Stomach (tissue), 9 donors: Measurements from ENCODE around the gene AKT1S1. TPM values are rescaled to one million over a fixed set of nuclear protein-coding genes. Genes with fewer than 3 reads are reported as not detected.

Experiments used
- DNase-seq, 2 donors: peaks; one replicate each; pipeline versions ENCODE4 v3.0.0 to v3.0.0-alpha.2; 2013 to 2019
- H3K27ac ChIP-seq, 5 donors: fragments of 200-600 bp in 4 of 5; sonication (generic) in 4 of 5; one replicate each; pipeline ENCODE4 v1.5.1; 2013 to 2019; ENCODE audit warnings: mild to moderate bottlenecking in 1 of 5, moderate library complexity in 1 of 5
- H3K27me3 ChIP-seq, 3 donors: fragments of 200-600 bp; sonication (generic); one replicate each; pipeline ENCODE4 v1.5.1; 2017 to 2019; ENCODE audit warnings: mixed run types in 1 of 3
- H3K36me3 ChIP-seq, 4 donors: fragments of 200-600 bp; sonication (generic); 1 replicate in 3 of 4; 2 replicates in 1 of 4; pipeline ENCODE4 v1.5.1; 2016 to 2019
- H3K4me1 ChIP-seq, 4 donors: fragments of 200-600 bp; sonication (generic); one replicate each; pipeline ENCODE4 v1.5.1; 2016 to 2019
- H3K4me3 ChIP-seq, 4 donors: fragments of 200-600 bp; sonication (generic) in 3 of 4; one replicate each; pipeline ENCODE4 v1.5.1; 2016 to 2019; ENCODE audit warnings: mild to moderate bottlenecking in 1 of 4
- H3K9me3 ChIP-seq, 4 donors: fragments of 200-600 bp; sonication (generic); one replicate each; pipeline ENCODE4 v1.5.1; 2016 to 2019
- EP300 ChIP-seq: sonication (generic); formaldehyde crosslinking; IDR thresholded peaks from one replicate; pipeline ENCODE4 v1.6.1; 2017; ENCODE audit warnings: antibody characterized with exemption
- POLR2A ChIP-seq, 4 donors: fragments of 450-650 bp; IDR thresholded peaks; one replicate each; pipeline ENCODE4 v1.6.1; 2016; ENCODE audit warnings: antibody characterized with exemption in 4 of 4, control low read depth in 2 of 4, mild to moderate bottlenecking in 1 of 4, moderate library complexity in 1 of 4
- POLR2AphosphoS5 ChIP-seq, 3 donors: sonication (generic); formaldehyde crosslinking; IDR thresholded peaks; one replicate each; pipeline ENCODE4 v1.6.1; 2016; ENCODE audit warnings: antibody characterized with exemption in 3 of 3
- WGBS, 5 donors: extraction: QIAGEN DNeasy Blood & Tissue Kit in 3 of 5; methylation state at CpG; one replicate each; pipeline versions ENCODE4 v1.1.5 to v1.1.7; 2013 to 2018; 5-methylcytosine and 5-hydroxymethylcytosine counted together
- intact Hi-C: fragments of 100-400 bp; cut with DNase I; formaldehyde crosslinking; loops from one replicate; pipeline ENCODE4 v1.15.1; 2023; ENCODE audit warnings: low total_unique reads
- polyA plus RNA-seq, 3 donors: library from polyadenylated mRNA; stranded (reverse); fragments of 200-250 nt; gene quantifications; one replicate each; pipeline ENCODE4 v1.2.3, GENCODE V29; 2013
- total RNA-seq, 5 donors: library from RNA; depleted of rRNA; stranded (reverse); fragments of >200 nt; gene quantifications; one replicate each; pipeline versions ENCODE4 v1.1.0 to v1.2.3, GENCODE V29; 2014 to 2016
- TF ChIP-seq, protein P1 (sequence below), 7 experiments: fragments of 450-650 bp in 4 of 7; fragments of 200-600 bp in 3 of 7; sonication (generic) in 3 of 7; IDR thresholded peaks; one replicate each; pipeline ENCODE4 v1.5.1; 2016 to 2019; ENCODE audit warnings: antibody characterized with exemption in 7 of 7, control low read depth in 2 of 7, mild to moderate bottlenecking in 1 of 7
- donor health status: healthy with polysubstance abuse.
- donor health status: Bipolar disorder and iron deficiency.
- donor health status: healthy.

AKT1S1 gene
- total and polyA plus RNA-seq, 8 donors = 3.5 to 63.7 (median 29.1) TPM

DNA sequence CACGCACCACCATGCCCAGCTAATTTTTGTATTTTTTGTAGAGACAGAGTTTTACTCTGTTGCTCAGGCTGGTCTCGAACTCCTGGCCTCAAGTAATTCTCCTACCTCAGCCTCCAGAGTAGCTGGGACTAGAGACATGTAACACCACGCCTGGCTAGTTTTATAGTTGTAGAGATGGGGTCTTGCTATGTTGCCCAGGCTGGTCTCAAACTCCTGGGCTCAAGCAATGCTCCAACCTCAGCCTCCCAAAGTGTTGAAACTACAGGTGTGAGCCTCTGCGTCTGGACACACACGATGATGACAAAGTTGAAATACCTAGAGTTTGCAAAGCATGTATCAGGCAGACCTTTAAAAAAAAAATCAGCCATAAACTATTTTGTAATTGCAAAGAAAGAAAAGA lies 30.7 kb downstream of the AKT1S1 start:
- no peak for DNase-seq
- TF ChIP-seq, protein P1, sequence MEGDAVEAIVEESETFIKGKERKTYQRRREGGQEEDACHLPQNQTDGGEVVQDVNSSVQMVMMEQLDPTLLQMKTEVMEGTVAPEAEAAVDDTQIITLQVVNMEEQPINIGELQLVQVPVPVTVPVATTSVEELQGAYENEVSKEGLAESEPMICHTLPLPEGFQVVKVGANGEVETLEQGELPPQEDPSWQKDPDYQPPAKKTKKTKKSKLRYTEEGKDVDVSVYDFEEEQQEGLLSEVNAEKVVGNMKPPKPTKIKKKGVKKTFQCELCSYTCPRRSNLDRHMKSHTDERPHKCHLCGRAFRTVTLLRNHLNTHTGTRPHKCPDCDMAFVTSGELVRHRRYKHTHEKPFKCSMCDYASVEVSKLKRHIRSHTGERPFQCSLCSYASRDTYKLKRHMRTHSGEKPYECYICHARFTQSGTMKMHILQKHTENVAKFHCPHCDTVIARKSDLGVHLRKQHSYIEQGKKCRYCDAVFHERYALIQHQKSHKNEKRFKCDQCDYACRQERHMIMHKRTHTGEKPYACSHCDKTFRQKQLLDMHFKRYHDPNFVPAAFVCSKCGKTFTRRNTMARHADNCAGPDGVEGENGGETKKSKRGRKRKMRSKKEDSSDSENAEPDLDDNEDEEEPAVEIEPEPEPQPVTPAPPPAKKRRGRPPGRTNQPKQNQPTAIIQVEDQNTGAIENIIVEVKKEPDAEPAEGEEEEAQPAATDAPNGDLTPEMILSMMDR (IDR thresholded peaks at IDR 0.05) = no peak
- TF ChIP-seq POLR2A (IDR thresholded peaks at IDR 0.05) (no peak), POLR2AphosphoS5 (IDR thresholded peaks at IDR 0.05) (no peak), EP300 (no peak)
- H3K27ac ChIP-seq = no peak overlapping the region
- intact Hi-C loops = no loop called here
- no peaks in the 10 kb centered on the region for H3K27me3 ChIP-seq
- WGBS, 5 donors = 71 to 81% (median 78%) methylated on average over 5 of the region's 5 CpGs
- no peaks in the 10 kb centered on the region for H3K36me3 ChIP-seq
- peaks cover 0 to 22% (median 10%) of the 10 kb centered on the region in 4 donors for H3K4me1 ChIP-seq
- H3K4me3 ChIP-seq = no peak overlapping the region
- no peaks in the 10 kb centered on the region for H3K9me3 ChIP-seq

DNA sequence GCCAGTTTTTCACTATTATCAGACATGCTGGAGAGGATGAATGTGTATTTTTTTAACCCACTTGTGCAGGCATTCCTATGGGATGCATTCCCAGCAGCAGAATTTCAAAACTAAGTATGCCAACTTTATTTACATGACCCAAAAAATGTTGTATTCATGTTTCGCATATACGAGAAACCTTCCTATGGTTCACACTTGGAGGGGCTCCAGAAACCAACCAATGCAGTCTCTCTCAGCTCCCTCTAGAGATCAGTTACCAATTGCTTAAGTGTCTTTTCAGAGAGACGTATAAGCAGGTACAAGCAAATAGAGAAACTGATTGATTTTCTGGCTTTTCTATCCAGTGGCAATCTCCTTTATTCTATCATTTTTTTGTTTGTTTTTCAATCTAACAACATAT lies 31.7 kb downstream of the AKT1S1 start:
- Histone ChIP-seq H3K36me3 (peaks cover 0 to 9% (median 7%) of the 10 kb centered on the region in 4 donors), H3K9me3 (no peaks in the 10 kb centered on the region), H3K27me3 (no peaks in the 10 kb centered on the region), H3K4me1 (peaks cover 0 to 22% (median 10%) of the 10 kb centered on the region in 4 donors), H3K27ac (no peak overlapping the region), H3K4me3 (no peak overlapping the region)
- intact Hi-C loops = no loop called here
- WGBS, 5 donors = 27 to 60% (median 41%) methylated on average over 3 of the region's 3 CpGs
- DNase-seq = no peak
- no peak for TF ChIP-seq POLR2AphosphoS5 (IDR thresholded peaks at IDR 0.05)
- TF ChIP-seq, protein P1 (IDR thresholded peaks at IDR 0.05) = no peak
- no peak for TF ChIP-seq EP300
- no peak for TF ChIP-seq POLR2A (IDR thresholded peaks at IDR 0.05)

DNA sequence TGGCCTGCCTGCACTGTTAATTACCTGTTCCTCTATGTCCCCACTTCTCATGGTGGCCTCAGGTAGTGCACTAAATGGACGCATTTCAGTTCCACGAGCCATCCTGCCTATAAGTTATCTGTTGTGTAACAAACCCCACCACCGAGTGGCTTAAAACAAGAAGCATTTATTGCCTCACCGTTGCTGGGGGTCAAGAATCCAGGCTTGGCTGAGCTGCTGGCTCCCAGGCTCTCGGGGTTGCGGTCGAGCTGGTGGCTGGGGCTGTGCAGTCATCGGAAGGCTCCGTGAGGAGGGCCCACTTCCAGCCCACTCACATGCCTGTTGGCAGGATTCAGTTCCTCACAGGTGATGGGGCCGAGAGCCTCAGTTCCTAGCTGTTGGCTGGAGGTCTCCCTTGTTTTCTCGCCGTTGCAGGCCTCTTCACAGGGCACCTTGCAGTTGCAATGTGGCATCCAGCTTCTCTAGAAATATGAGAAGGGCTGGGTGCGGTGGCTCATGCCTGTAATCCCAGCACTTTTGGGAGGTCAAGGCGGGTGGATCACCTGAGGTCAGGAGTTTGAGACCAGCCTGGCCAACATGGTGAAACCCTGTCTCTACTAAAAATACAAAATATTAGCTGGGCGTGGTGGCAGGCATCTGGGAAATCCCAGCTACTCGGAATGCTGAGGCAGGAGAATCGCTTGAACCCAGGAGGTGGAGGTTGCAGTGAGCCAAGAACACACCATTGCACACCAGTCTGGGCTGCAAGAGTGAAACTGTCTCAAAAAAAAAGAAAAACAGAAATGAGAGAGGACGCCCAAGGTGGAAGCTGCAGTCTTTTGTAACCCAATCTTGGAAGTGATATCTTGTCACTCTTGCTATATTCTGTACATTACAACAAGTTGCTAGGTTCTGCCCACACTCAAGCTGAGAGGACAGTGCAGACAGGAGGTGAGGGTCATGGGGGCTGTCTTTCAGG lies 32.7 kb downstream of the AKT1S1 start:
- Histone ChIP-seq H3K27me3 (no peaks in the 10 kb centered on the region), H3K4me1 (peaks cover 0 to 12% (median under 1%) of the 10 kb centered on the region in 4 donors), H3K9me3 (no peaks in the 10 kb centered on the region), H3K27ac (no peak overlapping the region), H3K4me3 (no peak overlapping the region), H3K36me3 (peaks cover 0 to 18% (median 13%) of the 10 kb centered on the region in 4 donors)
- 82 to 87% (median 84%) methylated on average over 13 to 18 of the region's 18 CpGs for WGBS, 5 donors
- TF ChIP-seq POLR2A (IDR thresholded peaks at IDR 0.05) = no peak
- no peak for TF ChIP-seq POLR2AphosphoS5 (IDR thresholded peaks at IDR 0.05)
- no peak for TF ChIP-seq EP300
- TF ChIP-seq, protein P1 (IDR thresholded peaks at IDR 0.05) = no peak
- DNase-seq = no peak
- intact Hi-C loops = no loop called here

DNA sequence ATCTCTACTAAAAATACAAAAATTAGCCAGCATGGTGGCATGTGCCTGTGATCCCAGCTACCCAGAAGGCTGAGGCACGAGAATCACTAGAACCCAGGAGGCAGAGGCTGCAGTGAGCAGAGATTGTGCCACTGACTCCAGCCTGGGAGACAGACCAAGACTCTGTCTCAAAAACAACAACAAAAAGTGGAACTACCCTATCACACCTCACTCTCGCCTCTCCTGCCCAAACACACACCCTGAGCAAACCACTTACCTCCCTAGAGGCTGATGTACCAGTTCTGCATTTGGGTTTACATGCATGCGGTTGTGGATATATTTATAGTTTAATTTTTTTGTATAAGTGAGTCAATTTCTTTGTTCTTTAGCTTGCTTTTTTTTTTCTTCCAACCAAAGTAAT lies 33.9 kb downstream of the AKT1S1 start:
- TF ChIP-seq POLR2AphosphoS5 (IDR thresholded peaks at IDR 0.05) = no peak
- no peak for TF ChIP-seq POLR2A (IDR thresholded peaks at IDR 0.05)
- TF ChIP-seq, protein P1 (IDR thresholded peaks at IDR 0.05) = no peak
- TF ChIP-seq EP300 = no peak
- Histone ChIP-seq H3K27me3 (no peaks in the 10 kb centered on the region), H3K4me3 (no peak overlapping the region), H3K36me3 (peaks cover 6 to 29% (median 25%) of the 10 kb centered on the region in 4 donors), H3K4me1 (peaks cover 0 to 7% (median 0%) of the 10 kb centered on the region in 4 donors), H3K9me3 (no peaks in the 10 kb centered on the region), H3K27ac (no peak overlapping the region)
- no peak for DNase-seq
- WGBS, 5 donors = 77 to 88% (median 85%) methylated on average over 3 of the region's 3 CpGs
- intact Hi-C loops = no loop called here
